HG02870 (cell line): ENCODE measurements around the gene TNNI2.

Experiments used
- ATAC-seq: cut with Tn5 transposase; IDR thresholded peaks from one replicate; pipeline ENCODE4 v1.9.1; 2021; ENCODE audit warnings: mild to moderate bottlenecking, moderate library complexity; ENCODE audit not compliant: unreplicated experiment

TNNI2 gene

GRCh38 chr11:1820463-1821325, 18.1 kb upstream of the TNNI2 start:
- ATAC-seq: no peak

GRCh38 chr11:1821562-1821961, 17.2 kb upstream of the TNNI2 start:
- ATAC-seq: no peak

GRCh38 chr11:1822648-1823375, 16.0 kb upstream of the TNNI2 start:
- ATAC-seq: no peak

GRCh38 chr11:1823376-1824220, 15.2 kb upstream of the TNNI2 start:
- no peak for ATAC-seq

- no peak for ATAC-seq
Observed at GRCh38 chr11:1824221-1825038, 14.4 kb upstream of the TNNI2 start.

- no peak for ATAC-seq
Observed at GRCh38 chr11:1825039-1825740, 13.6 kb upstream of the TNNI2 start.

- no peak for ATAC-seq
Observed at GRCh38 chr11:1825785-1826451, 12.9 kb upstream of the TNNI2 start.

GRCh38 chr11:1826552-1827094, 12.2 kb upstream of the TNNI2 start:
- no peak for ATAC-seq

- ATAC-seq: no peak
Observed at GRCh38 chr11:1827095-1827813, 11.5 kb upstream of the TNNI2 start.

- ATAC-seq: no peak
Observed at GRCh38 chr11:1827931-1828330, 10.8 kb upstream of the TNNI2 start.

GRCh38 chr11:1828542-1828941, 10.2 kb upstream of the TNNI2 start:
- no peak for ATAC-seq

- no peak for ATAC-seq
Observed at GRCh38 chr11:1829039-1829820, 9.6 kb upstream of the TNNI2 start.

GRCh38 chr11:1830004-1830321, 8.8 kb upstream of the TNNI2 start:
- no peak for ATAC-seq

- ATAC-seq: no peak
Observed at GRCh38 chr11:1830322-1831223, 8.2 kb upstream of the TNNI2 start.

- no peak for ATAC-seq
Observed at GRCh38 chr11:1831338-1832210, 7.2 kb upstream of the TNNI2 start.
